GM18951 (cell line): ENCODE measurements around the gene BTNL2.
"Not testable (repeated sequence)": the region's sequence is repeated elsewhere in the genome, so short reads cannot be mapped to it uniquely, and the experiment has no call there.

Experiments used
- POLR2A ChIP-seq: IDR thresholded peaks from 4 replicates; pipeline ENCODE4 v1.6.1; 2011; ENCODE audit warnings: mild to moderate bottlenecking; ENCODE audit not compliant: insufficient read length, insufficient read depth; ENCODE audit errors: extremely low read depth
- in situ Hi-C: fragments of 300-500 bp; cut with MboI; formaldehyde crosslinking; loops from one replicate; pipeline ENCODE4 v1.12.0; 2022; ENCODE audit warnings: low sequenced_read_pairs, mixed read lengths, inconsistent platforms; ENCODE audit not compliant: unreplicated experiment

Gene BTNL2

GRCh38 chr6:32375739-32376529 is 31.0 kb downstream of the BTNL2 start:
- TF ChIP-seq POLR2A = no peak
- in situ Hi-C loops = no loop called here

- TF ChIP-seq POLR2A = no peak
- in situ Hi-C loops = no loop called here
These were observed 35.2 kb downstream of the BTNL2 start, which contains the start of gene TSBP1 for GRCh38 chr6:32371803-32372202. TSS of gene TSBP1 (minus strand) at chr6:32371903. CDS start at chr6:32371706, 197 bp downstream.

GRCh38 chr6:32371229-32371628 is 35.8 kb downstream of the BTNL2 start:
- TF ChIP-seq POLR2A = no peak
- in situ Hi-C loops = no loop called here

- in situ Hi-C loops = no loop called here
- TF ChIP-seq POLR2A = no peak
These were observed 36.5 kb downstream of the BTNL2 start for GRCh38 chr6:32370505-32370904.

GRCh38 chr6:32369660-32370059 is 37.3 kb downstream of the BTNL2 start:
- TF ChIP-seq POLR2A = no peak
- in situ Hi-C loops = no loop called here

- in situ Hi-C loops = no loop called here
- TF ChIP-seq POLR2A = no peak
These were observed 39.3 kb downstream of the BTNL2 start for GRCh38 chr6:32367644-32368043.

GRCh38 chr6:32359225-32359624 is 47.8 kb downstream of the BTNL2 start:
- in situ Hi-C loops = not testable (repeated sequence)

- in situ Hi-C loops = not testable (repeated sequence)
These were observed 48.4 kb downstream of the BTNL2 start for GRCh38 chr6:32358548-32358947.

- in situ Hi-C loops = no loop called here
- TF ChIP-seq POLR2A = no peak
These were observed 52.0 kb downstream of the BTNL2 start for GRCh38 chr6:32355018-32355417.

GRCh38 chr6:32353348-32353747 is 53.6 kb downstream of the BTNL2 start:
- TF ChIP-seq POLR2A = no peak
- in situ Hi-C loops = no loop called here
